ENCODE measurements around the gene FCHSD2. TPM values are rescaled to one million over a fixed set of nuclear protein-coding genes. Genes with fewer than 3 reads are reported as not detected.
A peak's percentile ranks its signal among the peaks of the same experiment; 100 is the strongest.

Gene FCHSD2
- total and polyA plus RNA-seq, 2 donors (not counting 1 experiment from before 2014, with no cell fraction given): 113 to 189 TPM

DNA sequence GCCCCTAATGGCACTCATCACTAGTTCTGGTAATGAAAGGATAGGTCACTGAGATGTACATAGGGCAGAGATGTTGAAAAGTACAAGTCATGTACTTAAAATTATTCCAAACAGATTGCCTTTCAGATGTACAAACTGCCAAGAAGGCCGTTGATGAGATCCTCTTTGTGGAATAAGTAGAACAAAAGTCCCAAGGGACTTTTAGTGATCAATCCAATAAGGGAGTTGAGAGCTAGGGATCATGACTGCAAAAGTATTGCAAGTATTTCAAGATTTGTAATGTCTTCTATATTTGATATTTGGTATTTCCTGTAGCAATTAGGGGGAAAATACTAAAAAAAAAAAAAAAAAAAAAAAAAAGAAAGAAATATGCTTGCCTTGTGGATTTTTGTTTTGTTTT is 245.7 kb downstream of the FCHSD2 start:
- no peaks in the 10 kb centered on the region for H3K27me3 Mint-ChIP-seq
- WGBS (ENCODE audit: insufficient coverage): no CpG with 5 or more reads among the region's 1 CpG
- peaks cover 6% of the 10 kb centered on the region for H4K20me1 ChIP-seq (ENCODE audit: control insufficient read depth, insufficient read depth, low read length, poor library complexity, severe bottlenecking)
- DNase-seq (no peak), ATAC-seq (ENCODE audit: low read depth) (no peak)
- H3K4me1 Mint-ChIP-seq: peaks cover 4% of the 10 kb centered on the region
- TF ChIP-seq EZH2 (IDR thresholded peaks at IDR 0.05; ENCODE audit: borderline replicate concordance, insufficient read depth, low read depth, low read length, poor library complexity, severe bottlenecking): no peak
- TF ChIP-seq, protein P1, sequence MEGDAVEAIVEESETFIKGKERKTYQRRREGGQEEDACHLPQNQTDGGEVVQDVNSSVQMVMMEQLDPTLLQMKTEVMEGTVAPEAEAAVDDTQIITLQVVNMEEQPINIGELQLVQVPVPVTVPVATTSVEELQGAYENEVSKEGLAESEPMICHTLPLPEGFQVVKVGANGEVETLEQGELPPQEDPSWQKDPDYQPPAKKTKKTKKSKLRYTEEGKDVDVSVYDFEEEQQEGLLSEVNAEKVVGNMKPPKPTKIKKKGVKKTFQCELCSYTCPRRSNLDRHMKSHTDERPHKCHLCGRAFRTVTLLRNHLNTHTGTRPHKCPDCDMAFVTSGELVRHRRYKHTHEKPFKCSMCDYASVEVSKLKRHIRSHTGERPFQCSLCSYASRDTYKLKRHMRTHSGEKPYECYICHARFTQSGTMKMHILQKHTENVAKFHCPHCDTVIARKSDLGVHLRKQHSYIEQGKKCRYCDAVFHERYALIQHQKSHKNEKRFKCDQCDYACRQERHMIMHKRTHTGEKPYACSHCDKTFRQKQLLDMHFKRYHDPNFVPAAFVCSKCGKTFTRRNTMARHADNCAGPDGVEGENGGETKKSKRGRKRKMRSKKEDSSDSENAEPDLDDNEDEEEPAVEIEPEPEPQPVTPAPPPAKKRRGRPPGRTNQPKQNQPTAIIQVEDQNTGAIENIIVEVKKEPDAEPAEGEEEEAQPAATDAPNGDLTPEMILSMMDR (IDR thresholded peaks at IDR 0.05): no peak
- H3K27ac ChIP-seq (ENCODE audit: low read length in 2 of 2): no peak overlapping the region
- CTCF ChIA-PET: interaction anchor here (0.7 kb wide), 1 partner anchor 282 kb away, joined by 5 read pairs; no protein-coding TSS in a partner anchor
- H2AFZ ChIP-seq (ENCODE audit: insufficient read depth, low read depth, low read length, poor library complexity, severe bottlenecking): no peak overlapping the region
- no peaks in the 10 kb centered on the region for H3K27me3 ChIP-seq (replicated peaks in 1 of 4; ENCODE audit: control extremely low read depth in 1 of 4, control insufficient read depth in 3 of 4, insufficient read depth in 4 of 4, low read length in 3 of 4)
- H3K4me3 ChIP-seq (ENCODE audit: control extremely low read depth in 1 of 5, extremely low read depth in 1 of 5, insufficient read depth in 1 of 5, low read depth in 2 of 5, low read length in 4 of 5): no peak overlapping the region
- H3K9me3 ChIP-seq (ENCODE audit: control extremely low read depth in 1 of 3, control insufficient read depth in 2 of 3, insufficient read depth in 1 of 3, low read length in 2 of 3): peaks cover 0 to 4% (median 0%) of the 10 kb centered on the region in 3 donors
- no peak overlapping the region for H3K9ac ChIP-seq (ENCODE audit: low read length)
- H3K4me2 ChIP-seq (replicated peaks; ENCODE audit: low read depth, low read length, poor library complexity, severe bottlenecking): no peak overlapping the region
- H3K4me1 ChIP-seq (ENCODE audit: control insufficient read depth in 2 of 2, insufficient read depth in 2 of 2, low read length in 2 of 2): no peaks in the 10 kb centered on the region
- H3K36me3 ChIP-seq (replicated peaks in 1 of 2; ENCODE audit: control extremely low read depth in 1 of 2, control insufficient read depth in 1 of 2, extremely low read depth in 1 of 2, insufficient read depth in 2 of 2, low read length in 1 of 2): peaks cover 17 to 81% of the 10 kb centered on the region in 2 experiments
- H3K9me3 Mint-ChIP-seq (ENCODE audit: insufficient read depth): no peaks in the 10 kb centered on the region
- H3K27ac Mint-ChIP-seq: peak overlapping the region; percentile 26
- peaks cover 28% of the 10 kb centered on the region for H3K79me2 ChIP-seq (ENCODE audit: control insufficient read depth, insufficient read depth, low read length)
- POLR2A ChIA-PET: no interaction called here
- intact Hi-C loops (cut with micrococcal nuclease): no loop called here
- H3K4me3 Mint-ChIP-seq: no peak overlapping the region

DNA sequence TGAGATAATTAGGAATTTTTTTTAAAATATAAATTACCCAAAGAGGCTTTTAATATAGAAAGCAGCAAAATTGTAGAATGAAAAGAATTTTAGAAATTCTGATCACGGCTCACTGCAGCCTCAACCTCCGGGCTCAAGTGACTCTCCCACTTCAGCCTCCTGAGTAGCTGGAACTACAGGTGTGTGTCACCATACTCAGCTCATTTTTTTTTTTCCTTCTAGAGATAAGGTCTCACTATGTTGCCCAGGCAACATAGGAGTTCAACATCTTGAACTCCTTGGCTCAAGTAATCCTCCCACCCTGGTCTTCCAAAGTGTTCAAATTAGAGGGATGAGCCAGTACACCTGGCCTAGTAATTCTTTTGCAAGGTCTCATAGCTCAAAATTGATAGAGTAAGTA is 251.2 kb downstream of the FCHSD2 start:
- Mint-ChIP-seq H3K4me3 (no peak overlapping the region), H3K9me3 (ENCODE audit: insufficient read depth) (no peaks in the 10 kb centered on the region), H3K4me1 (no peaks in the 10 kb centered on the region), H3K27me3 (no peaks in the 10 kb centered on the region), H3K27ac (peak overlapping the region; percentile 50)
- ATAC-seq (ENCODE audit: low read depth) (no peak), DNase-seq (no peak)
- Histone ChIP-seq H3K4me1 (ENCODE audit: control insufficient read depth in 2 of 2, insufficient read depth in 2 of 2, low read length in 2 of 2) (no peaks in the 10 kb centered on the region), H3K27ac (ENCODE audit: low read length in 2 of 2) (peak overlapping the region in 1 of 2 donors; percentile 22), H4K20me1 (ENCODE audit: control insufficient read depth, insufficient read depth, low read length, poor library complexity, severe bottlenecking) (peaks cover 6% of the 10 kb centered on the region), H2AFZ (ENCODE audit: insufficient read depth, low read depth, low read length, poor library complexity, severe bottlenecking) (no peak overlapping the region), H3K9ac (ENCODE audit: low read length) (no peak overlapping the region), H3K4me3 (ENCODE audit: control extremely low read depth in 1 of 5, extremely low read depth in 1 of 5, insufficient read depth in 1 of 5, low read depth in 2 of 5, low read length in 4 of 5) (no peak overlapping the region), H3K4me2 (replicated peaks; ENCODE audit: low read depth, low read length, poor library complexity, severe bottlenecking) (no peak overlapping the region), H3K79me2 (ENCODE audit: control insufficient read depth, insufficient read depth, low read length) (peaks cover 46% of the 10 kb centered on the region), H3K36me3 (replicated peaks in 1 of 2; ENCODE audit: control extremely low read depth in 1 of 2, control insufficient read depth in 1 of 2, extremely low read depth in 1 of 2, insufficient read depth in 2 of 2, low read length in 1 of 2) (peaks cover 25 to 77% of the 10 kb centered on the region in 2 experiments), H3K9me3 (ENCODE audit: control extremely low read depth in 1 of 3, control insufficient read depth in 2 of 3, insufficient read depth in 1 of 3, low read length in 2 of 3) (no peaks in the 10 kb centered on the region), H3K27me3 (replicated peaks in 1 of 4; ENCODE audit: control extremely low read depth in 1 of 4, control insufficient read depth in 3 of 4, insufficient read depth in 4 of 4, low read length in 3 of 4) (no peaks in the 10 kb centered on the region)
- TF ChIP-seq, protein P1 (IDR thresholded peaks at IDR 0.05): no peak
- TF ChIP-seq EZH2 (IDR thresholded peaks at IDR 0.05; ENCODE audit: borderline replicate concordance, insufficient read depth, low read depth, low read length, poor library complexity, severe bottlenecking): no peak
- CTCF ChIA-PET: interaction anchor here (0.6 to 2.7 kb wide), 4 partner anchors 9 to 296 kb away, joined by 3 to 15 read pairs (median 4); no protein-coding TSS in a partner anchor
- intact Hi-C loops (cut with micrococcal nuclease): no loop called here
- POLR2A ChIA-PET: no interaction called here
- WGBS (ENCODE audit: insufficient coverage): 100% methylated on average over 2 of the region's 2 CpGs

Data from B cell (primary cell).